ENCODE measurements around the gene SLC2A4RG.
A peak's percentile ranks its signal among the peaks of the same experiment; 100 is the strongest.
"Not testable (repeated sequence)": the region's sequence is repeated elsewhere in the genome, so short reads cannot be mapped to it uniquely, and the experiment has no call there.

Gene SLC2A4RG

DNA sequence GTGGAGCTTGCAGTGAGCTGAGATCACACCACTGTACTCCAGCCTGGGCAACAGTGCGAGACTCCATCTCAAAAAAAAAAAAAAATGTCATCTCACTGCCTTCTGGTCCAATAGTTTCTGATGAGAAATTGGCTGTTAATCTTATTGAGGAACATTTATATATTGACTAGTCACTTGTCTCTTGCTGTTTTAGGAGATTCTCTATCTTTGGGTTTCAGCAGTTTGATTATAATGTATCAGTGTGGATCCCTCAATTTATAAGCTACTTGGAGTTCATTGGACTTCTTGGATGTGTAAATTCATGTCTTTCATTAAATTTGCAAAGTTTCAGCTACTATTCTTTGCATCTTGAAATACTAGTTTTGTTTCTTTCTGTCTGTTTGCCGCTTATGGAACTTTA is 20.6 kb upstream of the SLC2A4RG start:
- Mint-ChIP-seq H3K4me3 (no peak overlapping the region), H3K9me3 (peaks cover 19% of the 10 kb centered on the region), H3K4me1 (peaks cover 19% of the 10 kb centered on the region), H3K27me3 (no peaks in the 10 kb centered on the region), H3K27ac (peak overlapping the region; percentile 9), H3K36me3 (peaks cover 68% of the 10 kb centered on the region)
- CTCF ChIA-PET, result interaction anchor here (1.6 kb wide), 1 partner anchor 10 kb away, joined by 4 read pairs; the partner anchor contains the start of genes ARFRP1 and ZGPAT
- no peak for DNase-seq

GRCh38 chr20:63722967-63723622 is 16.5 kb upstream of the SLC2A4RG start:
- H3K27ac Mint-ChIP-seq, result not testable (repeated sequence)
- CTCF ChIA-PET, result interaction anchor here (1.4 kb wide), 1 partner anchor 11 kb away, joined by 3 read pairs; no protein-coding TSS in a partner anchor
- peaks cover 61% of the 10 kb centered on the region for H3K36me3 Mint-ChIP-seq

DNA sequence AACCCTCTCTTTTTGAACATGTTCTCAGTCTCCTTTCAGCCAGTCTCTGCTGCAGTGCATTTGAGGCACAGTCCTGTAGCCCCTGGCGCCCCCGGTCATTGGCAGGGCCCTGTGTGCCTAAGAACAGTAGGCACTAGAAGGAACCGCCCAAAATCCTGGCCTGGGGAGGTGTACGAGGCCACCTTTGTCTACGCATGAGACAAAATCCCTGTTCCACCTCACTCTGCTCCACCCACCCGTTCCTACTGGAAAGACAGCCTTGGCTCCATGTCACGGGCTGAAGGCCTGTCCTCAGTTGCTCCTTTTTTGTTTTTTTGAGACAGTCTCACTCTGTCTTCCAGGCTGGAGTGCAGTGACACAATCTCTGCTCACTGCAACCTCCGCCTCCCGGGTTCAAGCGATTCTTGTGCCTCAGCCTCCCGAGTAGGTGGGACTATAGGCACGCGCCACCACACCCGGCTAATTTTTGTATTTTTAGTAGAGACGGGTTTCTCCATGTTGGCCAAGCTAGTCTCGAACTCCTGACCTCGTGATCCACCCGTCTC is 9.3 kb upstream of the SLC2A4RG start:
- H3K9me3 Mint-ChIP-seq, H3K27ac Mint-ChIP-seq, H3K4me3 Mint-ChIP-seq, H3K27me3 Mint-ChIP-seq, CTCF ChIA-PET: not testable (repeated sequence)
- peak; percentile 21 for DNase-seq
- peaks cover 41% of the 10 kb centered on the region for H3K36me3 Mint-ChIP-seq
- H3K4me1 Mint-ChIP-seq, result peaks cover 42% of the 10 kb centered on the region

More at GRCh38 chr20:63722967-63723622, 16.5 kb upstream of the SLC2A4RG start:
- Mint-ChIP-seq H3K4me1 (peaks cover 33% of the 10 kb centered on the region), H3K9me3 (peaks cover 18% of the 10 kb centered on the region)
- not testable (repeated sequence) for H3K27me3 Mint-ChIP-seq, H3K4me3 Mint-ChIP-seq, DNase-seq

DNA sequence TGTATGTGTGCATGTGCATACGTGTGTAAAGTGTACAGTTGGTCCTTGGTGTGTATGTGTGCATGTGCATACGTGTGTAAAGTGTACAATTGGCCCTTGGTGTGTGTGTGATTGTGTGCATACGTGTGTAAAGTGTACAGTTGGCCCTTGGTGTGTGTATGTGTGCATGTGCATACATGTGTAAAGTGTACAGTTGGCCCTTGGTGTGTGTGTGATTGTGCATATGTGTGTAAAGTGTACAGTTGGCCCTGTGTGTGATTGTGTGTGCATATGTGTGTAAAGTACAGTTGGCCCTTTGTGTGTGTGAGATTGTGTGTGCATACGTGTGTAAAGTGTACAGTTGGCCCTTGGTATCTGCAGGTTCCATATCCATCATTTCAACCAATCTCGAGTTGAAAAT is 8.2 kb upstream of the SLC2A4RG start:
- DNase-seq, result no peak
- H3K9me3 Mint-ChIP-seq, result peaks cover 3% of the 10 kb centered on the region

DNA sequence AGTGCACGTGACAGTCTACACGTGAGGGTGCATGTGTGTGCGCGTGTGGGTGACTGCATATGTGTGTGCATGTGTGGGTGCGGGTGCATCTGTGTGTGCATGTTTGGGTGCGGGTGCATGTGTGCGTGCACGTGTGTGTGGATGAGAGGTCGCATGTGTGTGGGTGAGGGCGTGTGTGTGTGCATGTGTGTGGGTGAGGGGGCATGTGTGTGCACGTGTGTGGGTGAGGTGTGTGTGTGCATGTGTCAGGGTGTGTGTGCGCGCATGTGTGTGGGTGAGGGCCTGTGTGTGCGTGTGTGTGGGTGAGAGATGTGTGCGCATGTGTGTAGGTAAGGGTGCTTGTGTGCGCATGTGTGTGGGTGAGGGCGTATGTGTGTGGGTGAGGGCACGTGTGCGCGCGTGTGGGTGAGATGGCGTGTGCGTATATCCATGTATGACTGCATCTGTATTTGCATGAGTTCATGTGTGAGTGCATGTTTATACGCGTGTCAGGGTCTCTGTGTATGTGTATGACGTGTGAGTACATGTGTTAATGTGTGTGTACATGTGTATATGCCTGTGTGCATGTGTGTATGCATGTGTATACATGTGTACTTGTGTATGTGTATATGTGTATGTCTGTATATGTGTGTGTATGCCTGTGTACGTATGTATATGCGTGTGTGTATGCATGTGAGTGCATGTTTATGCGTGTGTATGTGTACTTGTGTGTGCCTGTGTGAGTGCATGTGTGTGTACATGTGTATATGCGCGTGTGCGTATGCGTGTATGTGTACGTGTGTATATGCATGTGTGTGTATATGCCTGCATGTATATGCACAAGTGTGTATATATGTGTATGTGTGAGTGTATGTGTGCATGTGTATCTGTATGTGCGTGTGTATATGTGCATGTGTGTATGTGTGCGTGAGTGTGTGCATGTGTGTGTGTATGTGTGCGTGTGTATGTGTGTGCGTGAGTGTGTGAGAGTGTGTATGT is 7.2 kb upstream of the SLC2A4RG start:
- Mint-ChIP-seq H3K36me3 (peaks cover 49% of the 10 kb centered on the region), H3K4me1 (peaks cover 41% of the 10 kb centered on the region), H3K9me3 (no peaks in the 10 kb centered on the region), H3K4me3 (no peak overlapping the region), H3K27ac (no peak overlapping the region), H3K27me3 (no peaks in the 10 kb centered on the region)
- no peak for DNase-seq
- CTCF ChIA-PET, result no interaction called here

More for the DNA sequence above, 8.2 kb upstream of the SLC2A4RG start:
- Mint-ChIP-seq H3K27ac (no peak overlapping the region), H3K4me3 (no peak overlapping the region), H3K4me1 (peaks cover 49% of the 10 kb centered on the region), H3K27me3 (no peaks in the 10 kb centered on the region), H3K36me3 (peaks cover 46% of the 10 kb centered on the region)
- CTCF ChIA-PET, result no interaction called here

- H3K27ac Mint-ChIP-seq, result no peak overlapping the region
- CTCF ChIA-PET, result no interaction called here
These were observed 6.5 kb upstream of the SLC2A4RG start for GRCh38 chr20:63733117-63733516.

DNA sequence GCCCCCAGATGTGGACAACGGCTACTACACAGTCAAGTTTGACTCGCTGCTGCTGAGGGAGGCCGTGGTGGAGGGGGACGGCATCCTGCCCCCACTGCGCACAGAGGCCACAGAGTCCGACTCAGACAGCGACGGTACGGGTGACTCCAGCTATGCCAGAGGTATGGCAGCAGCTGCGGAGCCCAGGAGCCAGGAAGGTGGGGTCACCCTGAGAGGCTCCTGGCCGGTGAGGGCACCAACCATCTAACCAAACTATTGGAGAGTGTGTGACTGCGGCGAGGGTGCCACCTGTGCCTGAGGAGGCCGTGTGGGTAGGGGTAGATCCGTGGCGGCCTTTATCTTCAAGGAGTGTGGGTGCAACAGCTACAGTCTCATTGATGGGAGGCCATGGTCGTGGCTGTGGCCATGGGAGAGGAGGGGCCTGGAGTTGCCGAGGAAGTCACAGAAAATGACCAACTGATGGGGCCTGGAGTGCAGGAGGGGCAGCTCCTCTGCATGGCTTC is 5.9 kb upstream of the SLC2A4RG start:
- H3K4me1 Mint-ChIP-seq, result peaks cover 29% of the 10 kb centered on the region
- H3K27me3 Mint-ChIP-seq, result no peaks in the 10 kb centered on the region
- no peak for DNase-seq
- H3K27ac Mint-ChIP-seq, result peak overlapping the region; percentile 17
- no peaks in the 10 kb centered on the region for H3K9me3 Mint-ChIP-seq
- CTCF ChIA-PET, result interaction anchor here (0.6 kb wide), 1 partner anchor 28 kb away, joined by 3 read pairs; no protein-coding TSS in a partner anchor
- peaks cover 41% of the 10 kb centered on the region for H3K36me3 Mint-ChIP-seq
- H3K4me3 Mint-ChIP-seq, result no peak overlapping the region

More at GRCh38 chr20:63733117-63733516, 6.5 kb upstream of the SLC2A4RG start:
- no peaks in the 10 kb centered on the region for H3K27me3 Mint-ChIP-seq
- H3K4me1 Mint-ChIP-seq, result peaks cover 34% of the 10 kb centered on the region
- DNase-seq, result no peak
- no peaks in the 10 kb centered on the region for H3K9me3 Mint-ChIP-seq
- H3K4me3 Mint-ChIP-seq, result no peak overlapping the region
- peaks cover 46% of the 10 kb centered on the region for H3K36me3 Mint-ChIP-seq

- Mint-ChIP-seq H3K4me3 (no peak overlapping the region), H3K4me1 (peaks cover 27% of the 10 kb centered on the region), H3K9me3 (no peaks in the 10 kb centered on the region), H3K27ac (no peak overlapping the region), H3K27me3 (no peaks in the 10 kb centered on the region), H3K36me3 (peaks cover 39% of the 10 kb centered on the region)
- no peak for DNase-seq
- CTCF ChIA-PET, result interaction anchor here (0.6 kb wide), 1 partner anchor 27 kb away, joined by 3 read pairs; no protein-coding TSS in a partner anchor
These were observed 5.2 kb upstream of the SLC2A4RG start for GRCh38 chr20:63734111-63734945.

DNA sequence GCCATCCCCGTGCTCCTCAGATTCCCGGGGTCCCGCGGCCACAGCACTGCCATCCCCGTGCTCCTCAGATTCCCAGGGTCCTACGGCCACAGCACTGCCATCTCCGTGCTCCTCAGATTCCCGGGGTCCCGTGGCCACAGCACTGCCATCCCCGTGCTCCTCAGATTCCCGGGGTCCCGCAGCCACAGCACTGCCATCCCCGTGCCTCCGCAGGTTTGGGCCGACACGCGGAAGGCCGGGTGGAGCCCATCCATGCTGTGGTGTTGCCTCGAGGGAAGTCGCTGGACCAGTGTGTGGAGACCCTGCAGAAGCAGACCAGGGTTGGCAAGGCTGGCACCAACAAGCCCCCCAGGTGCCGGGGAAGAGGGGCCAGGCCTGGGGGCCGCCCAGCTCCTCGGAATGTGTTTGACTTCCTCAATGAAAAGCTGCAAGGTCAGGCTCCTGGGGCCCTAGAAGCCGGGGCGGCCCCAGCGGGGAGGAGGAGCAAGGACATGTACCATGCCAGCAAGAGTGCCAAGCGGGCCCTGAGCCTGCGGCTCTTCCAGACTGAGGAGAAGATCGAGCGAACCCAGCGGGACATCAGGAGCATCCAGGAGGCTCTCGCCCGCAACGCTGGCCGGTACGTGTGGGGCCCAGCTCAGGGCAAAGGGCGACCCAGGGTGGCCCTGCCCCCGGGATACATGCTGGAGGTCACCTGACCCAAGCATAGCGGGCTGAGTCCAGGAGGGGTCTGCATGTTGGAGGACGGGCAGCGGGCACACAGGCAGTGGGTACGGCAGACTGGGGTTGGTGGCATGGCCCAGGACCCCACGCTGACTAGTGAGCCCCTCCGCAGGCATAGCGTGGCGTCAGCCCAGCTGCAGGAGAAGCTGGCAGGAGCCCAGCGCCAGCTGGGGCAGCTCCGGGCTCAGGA is 4.4 kb upstream of the SLC2A4RG start:
- CTCF ChIA-PET, result interaction anchor here (1.4 kb wide), 1 partner anchor 24 kb away, joined by 3 read pairs; no protein-coding TSS in a partner anchor
- H3K4me1 Mint-ChIP-seq, result peaks cover 27% of the 10 kb centered on the region
- H3K36me3 Mint-ChIP-seq, result peaks cover 33% of the 10 kb centered on the region
- no peaks in the 10 kb centered on the region for H3K27me3 Mint-ChIP-seq
- H3K9me3 Mint-ChIP-seq, result no peaks in the 10 kb centered on the region
- peak overlapping the region; percentile 89 for H3K4me3 Mint-ChIP-seq
- DNase-seq, result no peak
- peak overlapping the region; percentile 92 for H3K27ac Mint-ChIP-seq

DNA sequence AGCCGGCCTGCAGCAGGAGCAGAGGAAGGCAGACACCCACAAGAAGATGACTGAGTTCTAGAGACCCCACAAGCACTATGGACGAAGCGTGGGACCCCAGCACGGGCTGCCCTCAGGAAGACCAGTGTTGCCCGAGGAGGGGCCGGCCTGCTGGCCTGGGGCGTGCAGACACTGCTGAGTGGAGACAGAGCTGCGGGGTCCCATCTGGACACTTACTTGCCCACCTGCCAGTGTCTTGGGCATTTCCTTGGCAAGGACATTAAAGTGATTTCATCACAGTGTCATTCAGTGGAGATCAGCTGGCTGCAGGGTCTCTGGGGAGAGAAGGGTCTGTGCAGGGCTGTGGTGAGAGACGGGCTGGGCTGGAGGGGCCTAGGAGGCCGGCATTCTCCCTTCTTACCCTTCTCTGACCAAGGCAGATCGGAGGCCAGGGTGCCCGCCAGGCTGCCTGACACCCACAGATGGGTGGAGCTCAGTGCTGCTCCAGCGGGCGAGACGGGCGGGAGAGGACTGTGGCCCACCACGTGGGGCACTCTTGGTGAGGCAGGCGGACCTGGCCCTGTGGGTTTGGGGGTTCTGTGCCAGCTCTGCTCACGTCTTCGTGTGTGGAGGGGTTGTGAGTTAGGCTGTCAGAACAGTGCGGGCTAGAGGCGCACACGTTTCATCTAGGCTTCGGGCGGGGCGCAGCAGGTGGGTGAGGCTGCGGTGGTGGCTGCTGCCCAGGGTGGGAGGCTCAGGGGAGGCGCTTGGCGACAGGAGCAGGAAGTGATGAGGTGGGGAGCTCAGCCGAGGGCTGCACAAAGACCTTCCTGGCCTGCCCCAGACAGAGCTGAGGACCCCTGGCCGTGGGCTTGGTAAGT is 3.5 kb upstream of the SLC2A4RG start, which contains the start of gene LIME1:
TSS of gene LIME1 (plus strand) at position 806 of the 860 bp plus-strand sequence. CDS start 886 bp downstream, outside the sequence.
- H3K27me3 Mint-ChIP-seq, result no peaks in the 10 kb centered on the region
- DNase-seq, result peak; percentile 91
- CTCF ChIA-PET, result interaction anchor here (0.8 to 1.4 kb wide), 6 partner anchors 21 to 198 kb away, joined by 3 to 7 read pairs (median 3); partner anchors contain the start of genes ARFRP1, PTK6 and ZGPAT
- H3K27ac Mint-ChIP-seq, result peak within 1 kb of the TSS; percentile 92
- H3K4me1 Mint-ChIP-seq, result peaks cover 27% of the 10 kb centered on the region
- peaks cover 33% of the 10 kb centered on the region for H3K36me3 Mint-ChIP-seq
- peak within 1 kb of the TSS; percentile 89 for H3K4me3 Mint-ChIP-seq
- H3K9me3 Mint-ChIP-seq, result no peaks in the 10 kb centered on the region

DNA sequence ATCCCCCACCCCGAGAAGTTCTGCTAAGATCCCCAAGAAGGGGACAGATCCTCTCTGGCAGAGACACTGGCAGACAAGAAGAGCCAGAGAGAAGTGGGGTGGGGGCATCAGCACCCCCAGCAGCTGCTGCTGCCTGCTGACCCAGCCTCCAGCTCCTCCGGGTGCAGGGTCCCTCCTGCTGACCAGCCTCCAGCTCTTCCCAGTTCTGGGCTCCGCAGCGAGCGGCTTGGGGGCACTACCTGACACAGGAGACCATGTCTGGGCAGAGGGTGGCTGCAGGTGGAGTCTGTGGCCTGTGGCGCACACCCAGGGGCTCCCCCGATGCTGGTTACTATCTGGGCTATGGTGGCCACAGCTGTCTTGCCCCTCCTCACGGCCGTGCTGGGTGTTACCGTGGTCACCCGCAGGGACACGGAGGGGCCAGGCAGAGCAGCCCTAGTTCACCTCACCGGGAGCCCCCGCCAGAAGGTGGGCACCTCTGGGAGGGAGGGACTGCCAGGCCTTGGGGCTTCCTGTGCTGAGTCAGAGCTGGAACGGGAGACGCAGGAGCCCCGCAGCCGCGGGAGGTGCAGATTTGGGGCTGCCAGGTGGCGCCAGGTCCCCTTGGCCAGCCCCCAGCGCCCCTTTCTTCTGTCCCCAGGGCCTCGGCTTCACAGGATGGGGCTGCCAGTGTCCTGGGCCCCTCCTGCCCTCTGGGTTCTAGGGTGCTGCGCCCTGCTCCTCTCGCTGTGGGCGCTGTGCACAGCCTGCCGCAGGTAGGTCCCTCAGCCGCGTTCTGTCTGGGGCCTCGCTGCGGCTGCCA is 2.5 kb upstream of the SLC2A4RG start:
- DNase-seq, result peak; percentile 77

More for the DNA sequence above, 2.5 kb upstream of the SLC2A4RG start:
- Mint-ChIP-seq H3K36me3 (peaks cover 33% of the 10 kb centered on the region), H3K4me1 (peaks cover 29% of the 10 kb centered on the region), H3K27me3 (no peaks in the 10 kb centered on the region), H3K9me3 (no peaks in the 10 kb centered on the region), H3K27ac (peak overlapping the region; percentile 92), H3K4me3 (peak overlapping the region; percentile 89)
- CTCF ChIA-PET, result interaction anchor here (0.8 to 1.2 kb wide), 6 partner anchors 22 to 200 kb away, joined by 3 to 7 read pairs (median 3); partner anchors contain the start of genes ARFRP1, PTK6 and ZGPAT

Data from activated naive CD4-positive, alpha-beta T cell treated with anti-CD3 and anti-CD28 coated beads, Interleukin-2, amount 10 ng/mL, durations not matched to agents 7 days and 5 days (primary cell).